ENCODE data around the gene KLHDC7B. TPM values are rescaled to one million over a fixed set of nuclear protein-coding genes. Genes with fewer than 3 reads are reported as not detected.

KLHDC7B gene
- total and polyA plus RNA-seq, 2 of the 13 experiments (the other 11 are each of a cell fraction or from before 2014, with no cell fraction given): 0.11 TPM; not detected in 1

DNA sequence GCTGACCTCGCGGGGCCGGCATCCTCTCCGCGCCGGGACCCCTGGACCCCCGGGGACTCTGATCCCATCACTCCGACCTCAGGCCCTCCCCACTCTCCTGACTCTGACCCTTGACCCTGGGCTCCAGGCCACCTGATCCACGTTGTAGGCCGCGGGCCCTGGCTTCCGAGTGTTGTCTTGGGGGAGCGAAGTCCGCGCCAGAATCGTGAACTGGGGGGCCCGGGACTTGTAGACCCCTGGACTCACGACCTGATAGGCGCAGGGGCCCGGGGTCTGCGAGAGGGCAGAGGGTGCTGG lies 15.2 kb upstream of the KLHDC7B start (continued):
- TF ChIP-seq, protein P1, sequence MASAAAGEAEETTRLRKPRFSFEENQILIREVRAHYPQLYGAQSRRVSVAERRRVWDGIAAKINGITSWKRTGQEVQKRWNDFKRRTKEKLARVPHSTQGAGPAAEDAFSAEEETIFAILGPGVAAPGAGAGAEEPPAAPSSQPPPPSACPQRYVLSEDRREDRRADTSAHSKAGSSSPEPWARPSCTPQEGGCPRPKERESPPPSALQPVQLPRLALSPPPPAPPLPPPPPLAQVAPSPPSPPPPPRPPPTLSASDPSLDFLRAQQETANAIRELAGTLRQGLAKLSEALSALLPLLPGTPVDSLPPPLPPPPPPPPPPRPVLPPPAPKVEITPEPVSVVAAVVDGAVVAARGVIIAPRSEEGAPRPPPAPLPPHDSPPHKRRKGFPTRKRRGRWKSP (CRISPR knock-in tag; IDR thresholded peaks at IDR 0.05): no peak; the same call in 1 of the 2 replicates
- TF ChIP-seq TCF12 (IDR thresholded peaks at IDR 0.05) (no peak), TCF12 (CRISPR knock-in tag; IDR thresholded peaks at IDR 0.05) (0 out of 2 replicates have a peak, but pooled peaks have one; percentile 81), ERF (CRISPR knock-in tag; IDR thresholded peaks at IDR 0.05) (no peak), SRSF1 (optimal IDR thresholded peaks at IDR 0.05; ENCODE audit: low read depth, low read length) (peak; percentile 82), ARNTL (CRISPR knock-in tag; IDR thresholded peaks at IDR 0.05) (peak; percentile 20; the same call in 1 of the 2 replicates), ZSCAN31 (CRISPR knock-in tag; IDR thresholded peaks at IDR 0.05; ENCODE audit: low read depth) (no peak), ZMYM3 (CRISPR knock-in tag; IDR thresholded peaks at IDR 0.05) (no peak), PHF21A (CRISPR knock-in tag; IDR thresholded peaks at IDR 0.05) (peak; percentile 71; the same call in 1 of the 2 replicates), PPARG (CRISPR knock-in tag; conservative IDR thresholded peaks at IDR 0.05) (no peak), IKZF1 (IDR thresholded peaks at IDR 0.05) (no peak), GPN1 (CRISPR knock-in tag; IDR thresholded peaks at IDR 0.05; ENCODE audit: borderline replicate concordance) (no peak), ZNF30 (CRISPR knock-in tag; IDR thresholded peaks at IDR 0.05) (no peak; the same call in 1 of the 2 replicates), ZNF33A (CRISPR knock-in tag; IDR thresholded peaks at IDR 0.05; ENCODE audit: borderline replicate concordance) (no peak), KAT2B (IDR thresholded peaks at IDR 0.05; ENCODE audit: borderline replicate concordance, low read depth, low read length) (no peak), ZNF12 (CRISPR knock-in tag; IDR thresholded peaks at IDR 0.05) (no peak)
- TF ChIP-seq, protein P2, sequence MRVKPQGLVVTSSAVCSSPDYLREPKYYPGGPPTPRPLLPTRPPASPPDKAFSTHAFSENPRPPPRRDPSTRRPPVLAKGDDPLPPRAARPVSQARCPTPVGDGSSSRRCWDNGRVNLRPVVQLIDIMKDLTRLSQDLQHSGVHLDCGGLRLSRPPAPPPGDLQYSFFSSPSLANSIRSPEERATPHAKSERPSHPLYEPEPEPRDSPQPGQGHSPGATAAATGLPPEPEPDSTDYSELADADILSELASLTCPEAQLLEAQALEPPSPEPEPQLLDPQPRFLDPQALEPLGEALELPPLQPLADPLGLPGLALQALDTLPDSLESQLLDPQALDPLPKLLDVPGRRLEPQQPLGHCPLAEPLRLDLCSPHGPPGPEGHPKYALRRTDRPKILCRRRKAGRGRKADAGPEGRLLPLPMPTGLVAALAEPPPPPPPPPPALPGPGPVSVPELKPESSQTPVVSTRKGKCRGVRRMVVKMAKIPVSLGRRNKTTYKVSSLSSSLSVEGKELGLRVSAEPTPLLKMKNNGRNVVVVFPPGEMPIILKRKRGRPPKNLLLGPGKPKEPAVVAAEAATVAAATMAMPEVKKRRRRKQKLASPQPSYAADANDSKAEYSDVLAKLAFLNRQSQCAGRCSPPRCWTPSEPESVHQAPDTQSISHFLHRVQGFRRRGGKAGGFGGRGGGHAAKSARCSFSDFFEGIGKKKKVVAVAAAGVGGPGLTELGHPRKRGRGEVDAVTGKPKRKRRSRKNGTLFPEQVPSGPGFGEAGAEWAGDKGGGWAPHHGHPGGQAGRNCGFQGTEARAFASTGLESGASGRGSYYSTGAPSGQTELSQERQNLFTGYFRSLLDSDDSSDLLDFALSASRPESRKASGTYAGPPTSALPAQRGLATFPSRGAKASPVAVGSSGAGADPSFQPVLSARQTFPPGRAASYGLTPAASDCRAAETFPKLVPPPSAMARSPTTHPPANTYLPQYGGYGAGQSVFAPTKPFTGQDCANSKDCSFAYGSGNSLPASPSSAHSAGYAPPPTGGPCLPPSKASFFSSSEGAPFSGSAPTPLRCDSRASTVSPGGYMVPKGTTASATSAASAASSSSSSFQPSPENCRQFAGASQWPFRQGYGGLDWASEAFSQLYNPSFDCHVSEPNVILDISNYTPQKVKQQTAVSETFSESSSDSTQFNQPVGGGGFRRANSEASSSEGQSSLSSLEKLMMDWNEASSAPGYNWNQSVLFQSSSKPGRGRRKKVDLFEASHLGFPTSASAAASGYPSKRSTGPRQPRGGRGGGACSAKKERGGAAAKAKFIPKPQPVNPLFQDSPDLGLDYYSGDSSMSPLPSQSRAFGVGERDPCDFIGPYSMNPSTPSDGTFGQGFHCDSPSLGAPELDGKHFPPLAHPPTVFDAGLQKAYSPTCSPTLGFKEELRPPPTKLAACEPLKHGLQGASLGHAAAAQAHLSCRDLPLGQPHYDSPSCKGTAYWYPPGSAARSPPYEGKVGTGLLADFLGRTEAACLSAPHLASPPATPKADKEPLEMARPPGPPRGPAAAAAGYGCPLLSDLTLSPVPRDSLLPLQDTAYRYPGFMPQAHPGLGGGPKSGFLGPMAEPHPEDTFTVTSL (CRISPR knock-in tag; IDR thresholded peaks at IDR 0.05; ENCODE audit: borderline replicate concordance): no peak
- TF ChIP-seq, protein P3, sequence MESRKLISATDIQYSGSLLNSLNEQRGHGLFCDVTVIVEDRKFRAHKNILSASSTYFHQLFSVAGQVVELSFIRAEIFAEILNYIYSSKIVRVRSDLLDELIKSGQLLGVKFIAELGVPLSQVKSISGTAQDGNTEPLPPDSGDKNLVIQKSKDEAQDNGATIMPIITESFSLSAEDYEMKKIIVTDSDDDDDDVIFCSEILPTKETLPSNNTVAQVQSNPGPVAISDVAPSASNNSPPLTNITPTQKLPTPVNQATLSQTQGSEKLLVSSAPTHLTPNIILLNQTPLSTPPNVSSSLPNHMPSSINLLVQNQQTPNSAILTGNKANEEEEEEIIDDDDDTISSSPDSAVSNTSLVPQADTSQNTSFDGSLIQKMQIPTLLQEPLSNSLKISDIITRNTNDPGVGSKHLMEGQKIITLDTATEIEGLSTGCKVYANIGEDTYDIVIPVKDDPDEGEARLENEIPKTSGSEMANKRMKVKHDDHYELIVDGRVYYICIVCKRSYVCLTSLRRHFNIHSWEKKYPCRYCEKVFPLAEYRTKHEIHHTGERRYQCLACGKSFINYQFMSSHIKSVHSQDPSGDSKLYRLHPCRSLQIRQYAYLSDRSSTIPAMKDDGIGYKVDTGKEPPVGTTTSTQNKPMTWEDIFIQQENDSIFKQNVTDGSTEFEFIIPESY (CRISPR knock-in tag; IDR thresholded peaks at IDR 0.05): no peak
- TF ChIP-seq, protein P4, sequence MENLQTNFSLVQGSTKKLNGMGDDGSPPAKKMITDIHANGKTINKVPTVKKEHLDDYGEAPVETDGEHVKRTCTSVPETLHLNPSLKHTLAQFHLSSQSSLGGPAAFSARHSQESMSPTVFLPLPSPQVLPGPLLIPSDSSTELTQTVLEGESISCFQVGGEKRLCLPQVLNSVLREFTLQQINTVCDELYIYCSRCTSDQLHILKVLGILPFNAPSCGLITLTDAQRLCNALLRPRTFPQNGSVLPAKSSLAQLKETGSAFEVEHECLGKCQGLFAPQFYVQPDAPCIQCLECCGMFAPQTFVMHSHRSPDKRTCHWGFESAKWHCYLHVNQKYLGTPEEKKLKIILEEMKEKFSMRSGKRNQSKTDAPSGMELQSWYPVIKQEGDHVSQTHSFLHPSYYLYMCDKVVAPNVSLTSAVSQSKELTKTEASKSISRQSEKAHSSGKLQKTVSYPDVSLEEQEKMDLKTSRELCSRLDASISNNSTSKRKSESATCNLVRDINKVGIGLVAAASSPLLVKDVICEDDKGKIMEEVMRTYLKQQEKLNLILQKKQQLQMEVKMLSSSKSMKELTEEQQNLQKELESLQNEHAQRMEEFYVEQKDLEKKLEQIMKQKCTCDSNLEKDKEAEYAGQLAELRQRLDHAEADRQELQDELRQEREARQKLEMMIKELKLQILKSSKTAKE (CRISPR knock-in tag; IDR thresholded peaks at IDR 0.05; ENCODE audit: borderline replicate concordance): no peak
- TF ChIP-seq, protein P5, sequence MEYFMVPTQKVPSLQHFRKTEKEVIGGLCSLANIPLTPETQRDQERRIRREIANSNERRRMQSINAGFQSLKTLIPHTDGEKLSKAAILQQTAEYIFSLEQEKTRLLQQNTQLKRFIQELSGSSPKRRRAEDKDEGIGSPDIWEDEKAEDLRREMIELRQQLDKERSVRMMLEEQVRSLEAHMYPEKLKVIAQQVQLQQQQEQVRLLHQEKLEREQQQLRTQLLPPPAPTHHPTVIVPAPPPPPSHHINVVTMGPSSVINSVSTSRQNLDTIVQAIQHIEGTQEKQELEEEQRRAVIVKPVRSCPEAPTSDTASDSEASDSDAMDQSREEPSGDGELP (IDR thresholded peaks at IDR 0.05; ENCODE audit: borderline replicate concordance, low read depth): 0 out of 2 replicates have a peak, but pooled peaks have one; percentile 64
